ENCODE measurements around the gene GLIS1.

GLIS1 gene

DNA sequence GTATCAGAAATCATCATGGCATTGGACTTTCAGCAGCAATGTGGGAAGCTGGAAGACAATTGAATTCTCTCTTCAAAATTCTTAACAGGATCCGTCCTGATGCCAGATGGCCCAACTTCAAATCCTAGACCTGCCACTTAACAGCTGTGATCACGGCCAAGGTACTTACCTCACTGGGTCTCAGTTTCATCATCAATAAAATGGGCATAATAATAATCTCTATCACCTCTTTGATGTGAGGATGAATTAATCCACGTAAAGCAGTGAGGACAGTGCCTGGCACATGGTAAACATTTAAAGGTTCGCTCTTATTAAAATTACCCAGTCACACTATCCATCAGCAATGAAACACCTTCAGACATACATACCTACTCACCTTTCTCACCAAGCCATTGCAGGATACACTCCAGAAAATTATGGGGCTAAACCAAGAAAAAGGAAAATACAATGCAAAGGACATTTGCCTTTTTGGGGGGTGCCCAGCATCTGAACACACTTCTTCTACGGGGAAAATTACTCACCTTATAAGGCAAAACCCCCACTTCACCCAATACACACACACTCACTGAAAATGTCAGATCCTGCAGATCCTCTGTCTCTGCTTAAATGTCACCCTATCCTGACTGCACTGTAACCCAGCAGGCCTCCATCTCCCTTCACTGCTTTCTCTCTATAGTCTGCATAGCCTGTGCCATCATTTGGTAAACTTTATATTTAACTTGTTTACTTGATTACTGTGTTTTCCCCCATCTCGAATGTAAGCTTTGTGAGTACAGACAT is 21.7 kb downstream of the GLIS1 start:
- H3K27ac ChIP-seq (ENCODE audit: low read depth, low read length): no peak overlapping the region
- H3K9me3 ChIP-seq (ENCODE audit: insufficient read depth, low read depth, low read length): no peaks in the 10 kb centered on the region
- H3K36me3 ChIP-seq (ENCODE audit: insufficient read depth, low read length): no peaks in the 10 kb centered on the region
- H3K9ac ChIP-seq (ENCODE audit: low read depth, low read length): no peak overlapping the region
- no peaks in the 10 kb centered on the region for H3K27me3 ChIP-seq (ENCODE audit: insufficient read depth, low read length)
- no peaks in the 10 kb centered on the region for H3K4me1 ChIP-seq (ENCODE audit: insufficient read depth, low read length)
- WGBS: 91% methylated on average over 6 of the region's 6 CpGs
- H3K4me3 ChIP-seq (ENCODE audit: low read length): no peak overlapping the region

DNA sequence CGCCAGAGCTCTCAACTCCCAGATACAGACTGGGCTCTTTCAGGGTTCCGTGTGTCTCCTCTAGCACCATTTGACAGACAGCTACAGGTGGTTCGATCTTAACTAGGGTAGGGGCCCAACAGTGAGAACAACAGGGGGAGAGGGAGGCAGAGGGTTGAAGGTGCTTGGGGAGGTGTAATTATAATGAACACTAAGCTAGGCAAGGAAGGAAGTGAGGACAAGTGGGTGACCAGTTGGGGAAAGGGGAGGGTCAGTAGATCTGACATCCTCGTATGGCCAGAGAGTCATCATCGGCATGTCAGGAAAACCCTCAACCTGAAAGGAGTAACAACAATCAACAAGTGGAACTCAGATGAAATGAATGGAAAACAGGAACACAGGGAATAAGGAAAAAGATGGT is 22.8 kb downstream of the GLIS1 start:
- no peaks in the 10 kb centered on the region for H3K36me3 ChIP-seq (ENCODE audit: insufficient read depth, low read length)

DNA sequence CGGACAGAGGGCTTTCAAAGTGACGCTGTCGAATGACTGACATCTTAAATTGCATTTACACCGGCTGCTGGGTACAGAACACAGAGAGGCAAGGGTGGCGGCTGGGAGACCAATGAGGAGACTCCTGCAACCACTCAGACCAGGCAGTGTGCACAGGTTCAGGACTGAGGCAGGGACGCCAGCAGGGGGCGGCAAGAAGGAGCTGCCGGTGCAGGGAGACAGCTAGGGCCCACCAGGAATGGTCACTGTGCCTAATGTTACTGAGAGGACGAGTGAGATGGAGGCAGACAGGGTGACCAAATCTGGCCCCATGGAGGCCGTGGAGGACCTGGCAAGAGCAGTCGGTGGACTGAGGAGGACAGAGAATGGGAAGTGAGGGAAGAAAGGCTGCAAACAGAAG is 23.5 kb downstream of the GLIS1 start:
- no peaks in the 10 kb centered on the region for H3K36me3 ChIP-seq (ENCODE audit: insufficient read depth, low read length)
- 55% methylated on average over 11 of the region's 11 CpGs for WGBS
- no peaks in the 10 kb centered on the region for H3K27me3 ChIP-seq (ENCODE audit: insufficient read depth, low read length)
- H3K4me1 ChIP-seq (ENCODE audit: insufficient read depth, low read length): no peaks in the 10 kb centered on the region
- H3K9ac ChIP-seq (ENCODE audit: low read depth, low read length): no peak overlapping the region
- no peak overlapping the region for H3K27ac ChIP-seq (ENCODE audit: low read depth, low read length)
- no peak overlapping the region for H3K4me3 ChIP-seq (ENCODE audit: low read length)
- H3K9me3 ChIP-seq (ENCODE audit: insufficient read depth, low read depth, low read length): no peaks in the 10 kb centered on the region

More for the DNA sequence above, 22.8 kb downstream of the GLIS1 start:
- Histone ChIP-seq H3K9ac (ENCODE audit: low read depth, low read length) (no peak overlapping the region), H3K27ac (ENCODE audit: low read depth, low read length) (no peak overlapping the region), H3K9me3 (ENCODE audit: insufficient read depth, low read depth, low read length) (no peaks in the 10 kb centered on the region), H3K4me3 (ENCODE audit: low read length) (no peak overlapping the region), H3K4me1 (ENCODE audit: insufficient read depth, low read length) (no peaks in the 10 kb centered on the region), H3K27me3 (ENCODE audit: insufficient read depth, low read length) (no peaks in the 10 kb centered on the region)
- 88% methylated on average over 5 of the region's 5 CpGs for WGBS

DNA sequence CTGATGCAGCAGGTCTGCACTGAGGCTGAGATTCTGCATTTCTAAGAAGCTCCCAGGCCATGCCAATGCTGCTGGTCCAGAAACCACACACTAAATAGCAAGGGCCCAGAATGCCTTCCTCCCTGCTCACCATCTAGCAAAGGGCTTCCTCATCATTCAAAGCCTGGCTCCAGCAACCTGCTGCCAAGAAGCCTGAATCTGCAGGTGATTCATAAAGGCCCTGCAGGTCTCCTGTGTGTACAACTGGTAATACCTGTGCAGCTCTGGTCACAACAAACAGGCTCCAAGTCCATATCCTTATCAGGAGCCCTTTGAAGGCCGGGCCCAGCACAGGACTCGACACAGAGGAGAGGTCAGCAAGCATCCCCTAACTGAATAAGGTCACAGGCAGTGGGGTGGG is 26.7 kb downstream of the GLIS1 start:
- Histone ChIP-seq H3K9ac (ENCODE audit: low read depth, low read length) (no peak overlapping the region), H3K27ac (ENCODE audit: low read depth, low read length) (no peak overlapping the region), H3K4me3 (ENCODE audit: low read length) (no peak overlapping the region), H3K36me3 (ENCODE audit: insufficient read depth, low read length) (no peaks in the 10 kb centered on the region), H3K27me3 (ENCODE audit: insufficient read depth, low read length) (no peaks in the 10 kb centered on the region), H3K4me1 (ENCODE audit: insufficient read depth, low read length) (no peaks in the 10 kb centered on the region), H3K9me3 (ENCODE audit: insufficient read depth, low read depth, low read length) (no peaks in the 10 kb centered on the region)
- 91% methylated on average over 2 of the region's 2 CpGs for WGBS

DNA sequence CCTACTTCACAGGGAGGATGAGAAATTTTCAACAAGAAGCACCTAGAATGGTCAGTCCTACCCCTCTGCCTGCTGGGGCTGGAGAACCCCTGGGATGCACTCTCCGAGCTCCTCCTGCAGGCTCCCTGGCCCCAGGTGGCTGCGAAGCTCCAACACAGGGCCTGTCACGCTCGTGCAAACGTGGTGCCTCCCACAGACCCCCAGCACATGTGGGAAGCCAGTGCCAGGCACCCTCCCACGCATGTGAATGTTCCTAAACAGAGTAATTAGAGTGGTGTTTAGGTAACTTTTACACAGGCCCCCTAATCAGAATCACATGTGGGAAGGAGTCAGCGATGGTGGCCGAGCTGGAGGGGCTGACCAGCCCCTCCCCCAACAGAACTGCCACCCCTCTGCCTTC is 28.4 kb downstream of the GLIS1 start:
- no peaks in the 10 kb centered on the region for H3K27me3 ChIP-seq (ENCODE audit: insufficient read depth, low read length)
- no peak overlapping the region for H3K27ac ChIP-seq (ENCODE audit: low read depth, low read length)
- H3K4me3 ChIP-seq (ENCODE audit: low read length): no peak overlapping the region
- H3K9ac ChIP-seq (ENCODE audit: low read depth, low read length): no peak overlapping the region
- 88% methylated on average over 7 of the region's 8 CpGs for WGBS
- no peaks in the 10 kb centered on the region for H3K9me3 ChIP-seq (ENCODE audit: insufficient read depth, low read depth, low read length)
- H3K4me1 ChIP-seq (ENCODE audit: insufficient read depth, low read length): peaks cover 11% of the 10 kb centered on the region
- no peaks in the 10 kb centered on the region for H3K36me3 ChIP-seq (ENCODE audit: insufficient read depth, low read length)

DNA sequence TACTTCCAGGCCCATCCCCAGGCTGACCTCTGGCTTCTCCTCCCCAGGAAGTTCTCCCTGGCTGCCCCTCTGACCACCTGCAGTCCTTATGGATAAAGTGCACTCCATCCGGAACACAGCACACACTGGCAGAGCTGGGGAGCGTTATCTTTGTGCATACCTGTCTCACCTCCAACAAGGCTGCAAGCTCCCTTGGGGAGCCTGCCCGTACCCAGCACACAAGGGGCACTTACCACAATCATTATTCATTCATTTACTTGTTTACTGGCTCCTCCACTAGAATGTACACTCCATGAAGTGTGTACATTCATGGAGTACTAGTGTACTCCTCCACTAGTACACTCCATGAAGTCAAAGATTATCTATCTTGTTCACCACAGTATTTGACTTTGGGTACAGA is 30.3 kb downstream of the GLIS1 start:
- H3K4me3 ChIP-seq (ENCODE audit: low read length): no peak overlapping the region
- no peak overlapping the region for H3K27ac ChIP-seq (ENCODE audit: low read depth, low read length)
- H3K9ac ChIP-seq (ENCODE audit: low read depth, low read length): no peak overlapping the region
- H3K36me3 ChIP-seq (ENCODE audit: insufficient read depth, low read length): no peaks in the 10 kb centered on the region
- no peaks in the 10 kb centered on the region for H3K27me3 ChIP-seq (ENCODE audit: insufficient read depth, low read length)
- no peaks in the 10 kb centered on the region for H3K9me3 ChIP-seq (ENCODE audit: insufficient read depth, low read depth, low read length)
- 90% methylated on average over 3 of the region's 3 CpGs for WGBS
- peaks cover 29% of the 10 kb centered on the region for H3K4me1 ChIP-seq (ENCODE audit: insufficient read depth, low read length)

DNA sequence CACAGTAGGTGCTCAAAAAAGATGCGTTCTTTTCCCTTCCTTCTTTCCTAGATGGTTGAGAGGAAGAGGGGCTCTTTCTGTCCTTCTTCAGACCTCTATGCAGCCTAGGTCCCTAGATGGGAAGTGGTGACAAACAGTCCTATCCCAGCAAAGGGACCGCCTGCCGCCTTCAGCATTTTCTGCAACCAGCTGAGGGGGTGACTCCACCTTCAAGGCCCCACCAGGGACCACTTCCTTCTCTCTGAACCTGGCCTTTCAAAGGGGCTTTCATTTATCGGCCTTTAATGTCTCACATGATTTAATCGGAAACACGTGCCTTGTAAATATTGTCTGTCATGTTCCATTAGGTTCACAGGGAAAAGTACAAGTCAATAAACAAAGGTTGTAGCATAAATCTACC is 32.6 kb downstream of the GLIS1 start:
- peaks cover 29% of the 10 kb centered on the region for H3K4me1 ChIP-seq (ENCODE audit: insufficient read depth, low read length)
- no peaks in the 10 kb centered on the region for H3K9me3 ChIP-seq (ENCODE audit: insufficient read depth, low read depth, low read length)
- no peak overlapping the region; the same call in 1 of the 2 replicates for H3K27ac ChIP-seq (ENCODE audit: low read depth, low read length)
- H3K9ac ChIP-seq (ENCODE audit: low read depth, low read length): no peak overlapping the region
- H3K4me3 ChIP-seq (ENCODE audit: low read length): no peak overlapping the region
- 73% methylated on average over 6 of the region's 6 CpGs for WGBS
- no peaks in the 10 kb centered on the region for H3K27me3 ChIP-seq (ENCODE audit: insufficient read depth, low read length)
- H3K36me3 ChIP-seq (ENCODE audit: insufficient read depth, low read length): no peaks in the 10 kb centered on the region

DNA sequence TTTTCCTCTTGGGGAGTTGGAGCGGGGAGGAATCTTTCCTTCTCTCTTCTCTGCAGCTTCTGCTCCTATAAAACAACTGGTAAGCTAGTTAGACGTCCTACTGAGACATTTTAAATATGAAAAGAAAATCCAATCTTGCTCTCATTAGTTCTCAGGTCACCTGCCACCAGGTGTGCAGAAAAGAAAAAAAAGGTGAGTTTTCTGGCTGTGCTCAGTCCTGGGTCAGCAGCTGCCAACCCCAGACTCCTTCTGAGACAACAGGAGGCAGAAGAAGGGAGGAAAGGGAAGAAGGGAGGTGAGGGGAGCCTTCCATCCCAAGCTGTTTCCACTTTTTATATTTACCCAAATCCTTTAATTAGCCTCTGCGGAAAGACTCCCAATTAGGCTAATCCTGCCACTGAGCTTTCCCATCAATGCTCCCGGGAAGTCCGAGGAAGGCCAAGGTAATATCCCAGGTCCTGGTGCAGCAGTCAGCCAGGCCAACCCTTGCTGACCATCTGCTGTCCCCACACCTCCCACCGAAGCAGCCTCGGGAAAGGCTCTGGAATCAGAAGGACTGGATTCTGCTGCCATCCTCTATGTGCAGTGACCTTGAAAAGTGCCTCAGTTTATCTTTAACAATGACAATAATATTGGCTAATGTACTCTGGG is 33.4 kb downstream of the GLIS1 start:
- H3K27me3 ChIP-seq (ENCODE audit: insufficient read depth, low read length): no peaks in the 10 kb centered on the region
- peaks cover 29% of the 10 kb centered on the region for H3K4me1 ChIP-seq (ENCODE audit: insufficient read depth, low read length)
- H3K9ac ChIP-seq (ENCODE audit: low read depth, low read length): no peak overlapping the region
- no peaks in the 10 kb centered on the region for H3K9me3 ChIP-seq (ENCODE audit: insufficient read depth, low read depth, low read length)
- H3K36me3 ChIP-seq (ENCODE audit: insufficient read depth, low read length): no peaks in the 10 kb centered on the region
- H3K27ac ChIP-seq (ENCODE audit: low read depth, low read length): peak overlapping the region; percentile 42; the same call in 1 of the 2 replicates
- no peak overlapping the region for H3K4me3 ChIP-seq (ENCODE audit: low read length)
- WGBS: 41% methylated on average over 6 of the region's 7 CpGs

DNA sequence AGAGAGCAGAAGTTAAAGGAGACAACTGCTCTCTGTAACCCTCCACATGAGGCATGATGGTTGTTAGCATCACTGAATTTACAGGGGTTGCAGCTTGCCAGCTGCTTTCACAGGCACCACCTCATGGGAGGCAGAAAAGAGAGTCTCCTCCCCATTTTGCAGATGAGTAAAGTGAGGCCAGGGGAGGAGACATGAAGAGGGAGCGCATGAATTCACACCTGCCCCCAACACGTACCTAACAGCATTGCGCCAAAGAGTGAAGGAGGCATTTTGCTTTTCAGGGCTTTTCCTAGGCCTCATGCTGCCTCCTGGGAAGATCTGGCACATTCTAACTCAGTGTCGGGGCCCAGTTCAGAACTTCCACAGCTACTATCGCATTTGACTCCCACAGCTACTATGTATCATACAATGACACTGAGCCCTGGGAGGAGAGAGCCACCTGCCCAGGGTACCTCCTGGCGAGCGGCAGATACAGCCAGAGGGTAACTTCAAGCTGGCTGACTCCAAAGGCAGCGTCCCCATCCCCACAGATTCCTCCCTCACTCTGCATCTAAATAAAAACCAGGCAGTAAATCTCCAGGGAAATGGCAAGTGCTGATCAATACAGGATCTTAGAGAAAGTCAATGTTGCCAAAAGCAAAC is 34.0 kb downstream of the GLIS1 start:
- 41% methylated on average over 8 of the region's 8 CpGs for WGBS
- H3K27ac ChIP-seq (ENCODE audit: low read depth, low read length): peak overlapping the region; percentile 42; the same call in 1 of the 2 replicates
- no peaks in the 10 kb centered on the region for H3K36me3 ChIP-seq (ENCODE audit: insufficient read depth, low read length)
- no peaks in the 10 kb centered on the region for H3K27me3 ChIP-seq (ENCODE audit: insufficient read depth, low read length)
- no peaks in the 10 kb centered on the region for H3K9me3 ChIP-seq (ENCODE audit: insufficient read depth, low read depth, low read length)
- peaks cover 29% of the 10 kb centered on the region for H3K4me1 ChIP-seq (ENCODE audit: insufficient read depth, low read length)
- no peak overlapping the region for H3K4me3 ChIP-seq (ENCODE audit: low read length)
- H3K9ac ChIP-seq (ENCODE audit: low read depth, low read length): no peak overlapping the region

DNA sequence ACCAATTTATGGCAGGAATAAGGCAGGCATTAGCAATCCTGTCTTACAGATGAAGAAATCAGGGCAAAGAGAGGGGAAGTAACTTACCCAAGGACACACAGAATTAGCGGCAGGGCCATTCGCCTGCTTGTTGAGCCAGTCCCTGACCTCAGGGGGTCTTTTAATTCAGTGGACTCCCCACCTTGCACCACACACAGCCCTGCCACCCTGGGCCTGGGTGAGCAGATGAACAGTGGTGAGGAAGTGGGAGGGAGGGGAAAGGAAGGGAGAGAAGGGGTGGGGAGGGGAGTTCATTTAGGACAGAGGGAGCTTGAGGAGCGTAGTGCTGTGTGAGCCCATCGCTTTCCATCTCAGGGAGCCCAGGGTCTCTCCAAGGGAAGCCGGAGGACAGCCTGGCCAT is 34.7 kb downstream of the GLIS1 start:
- Histone ChIP-seq H3K4me3 (ENCODE audit: low read length) (no peak overlapping the region), H3K9me3 (ENCODE audit: insufficient read depth, low read depth, low read length) (no peaks in the 10 kb centered on the region), H3K9ac (ENCODE audit: low read depth, low read length) (no peak overlapping the region), H3K4me1 (ENCODE audit: insufficient read depth, low read length) (peaks cover 29% of the 10 kb centered on the region), H3K27ac (ENCODE audit: low read depth, low read length) (peak overlapping the region; percentile 42; the same call in 1 of the 2 replicates), H3K27me3 (ENCODE audit: insufficient read depth, low read length) (no peaks in the 10 kb centered on the region), H3K36me3 (ENCODE audit: insufficient read depth, low read length) (no peaks in the 10 kb centered on the region)
- WGBS: 80% methylated on average over 5 of the region's 5 CpGs

DNA sequence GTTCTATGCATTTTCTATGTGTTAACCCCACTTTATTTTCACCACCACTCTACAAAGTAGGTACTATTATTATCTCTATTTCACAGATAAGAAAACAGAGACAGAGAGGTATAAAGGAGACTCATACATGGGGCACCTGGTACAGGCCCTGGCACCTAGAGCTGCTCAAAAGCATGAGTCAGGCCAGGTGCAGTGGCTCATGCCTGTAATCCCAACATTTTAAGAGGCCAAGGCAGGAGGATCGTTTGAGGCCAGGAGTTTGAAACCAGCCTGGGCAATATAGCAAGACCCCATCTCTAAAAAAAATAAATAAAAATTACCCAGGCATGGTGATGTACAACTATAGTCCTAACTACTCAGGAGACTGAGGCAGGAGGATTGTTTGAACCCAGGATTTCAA is 35.8 kb downstream of the GLIS1 start:
- Histone ChIP-seq H3K4me3 (ENCODE audit: low read length) (no peak overlapping the region), H3K4me1 (ENCODE audit: insufficient read depth, low read length) (peaks cover 29% of the 10 kb centered on the region), H3K27me3 (ENCODE audit: insufficient read depth, low read length) (no peaks in the 10 kb centered on the region), H3K27ac (ENCODE audit: low read depth, low read length) (no peak overlapping the region), H3K9ac (ENCODE audit: low read depth, low read length) (no peak overlapping the region), H3K9me3 (ENCODE audit: insufficient read depth, low read depth, low read length) (no peaks in the 10 kb centered on the region), H3K36me3 (ENCODE audit: insufficient read depth, low read length) (no peaks in the 10 kb centered on the region)
- 95% methylated on average over 1 of the region's 1 CpG for WGBS

All from HUES64 (cell line).